LNCAP (cell line): ENCODE results near the gene IKZF5.

Experiments
- CTCF ChIP-seq: fragments of 450-650 bp; IDR thresholded peaks from 2 replicates; pipeline ENCODE4 v1.5.1; 2017; ENCODE audit warnings: mild to moderate bottlenecking

The IKZF5 gene

GRCh38 chr10:122953902-122954730 is 54.5 kb downstream of the IKZF5 start, which contains the start of gene C10orf88:
Gene C10orf88 (minus strand): TSS chr10:122954227. CDS start chr10:122954178, 49 bp downstream.
- no peak for TF ChIP-seq CTCF

- no peak for TF ChIP-seq CTCF
These were observed 59.3 kb downstream of the IKZF5 start for GRCh38 chr10:122949296-122949695.
